PC-9 (cell line): ENCODE measurements around the gene TJP2.

Experiments used
- EZH2 ChIP-seq: fragments of 200-600 bp; sonication (generic); IDR thresholded peaks from 2 replicates; pipeline ENCODE4 v1.8.0; 2017; ENCODE audit warnings: antibody characterized with exemption, low read depth
- TF ChIP-seq, protein P1 (sequence below): fragments of 200-600 bp; sonication (generic); conservative IDR thresholded peaks from 2 replicates; pipeline ENCODE4 v1.6.1; 2017; ENCODE audit warnings: mixed run types, antibody characterized with exemption, mild to moderate bottlenecking, moderate library complexity

DNA sequence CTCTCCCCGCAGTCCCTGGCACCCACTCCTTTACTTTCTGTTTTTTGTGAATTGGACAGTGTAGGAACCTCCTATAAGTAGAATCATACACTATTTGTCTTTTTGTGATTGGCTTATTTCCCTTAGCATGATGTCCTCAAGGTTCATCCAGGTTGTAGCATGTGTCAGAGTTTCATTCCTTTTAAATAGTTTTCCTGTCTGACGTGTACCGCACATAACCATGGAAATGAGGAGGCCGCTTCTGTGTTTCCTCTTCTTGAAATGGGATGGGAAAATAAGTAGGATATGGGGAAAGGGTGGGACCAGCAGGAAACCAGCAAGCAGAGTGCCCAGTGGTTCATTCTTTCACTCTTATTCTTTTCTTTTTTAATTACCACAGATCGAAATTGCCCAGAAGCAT, 78.4 kb downstream of the TJP2 start:
- TF ChIP-seq, protein P1, sequence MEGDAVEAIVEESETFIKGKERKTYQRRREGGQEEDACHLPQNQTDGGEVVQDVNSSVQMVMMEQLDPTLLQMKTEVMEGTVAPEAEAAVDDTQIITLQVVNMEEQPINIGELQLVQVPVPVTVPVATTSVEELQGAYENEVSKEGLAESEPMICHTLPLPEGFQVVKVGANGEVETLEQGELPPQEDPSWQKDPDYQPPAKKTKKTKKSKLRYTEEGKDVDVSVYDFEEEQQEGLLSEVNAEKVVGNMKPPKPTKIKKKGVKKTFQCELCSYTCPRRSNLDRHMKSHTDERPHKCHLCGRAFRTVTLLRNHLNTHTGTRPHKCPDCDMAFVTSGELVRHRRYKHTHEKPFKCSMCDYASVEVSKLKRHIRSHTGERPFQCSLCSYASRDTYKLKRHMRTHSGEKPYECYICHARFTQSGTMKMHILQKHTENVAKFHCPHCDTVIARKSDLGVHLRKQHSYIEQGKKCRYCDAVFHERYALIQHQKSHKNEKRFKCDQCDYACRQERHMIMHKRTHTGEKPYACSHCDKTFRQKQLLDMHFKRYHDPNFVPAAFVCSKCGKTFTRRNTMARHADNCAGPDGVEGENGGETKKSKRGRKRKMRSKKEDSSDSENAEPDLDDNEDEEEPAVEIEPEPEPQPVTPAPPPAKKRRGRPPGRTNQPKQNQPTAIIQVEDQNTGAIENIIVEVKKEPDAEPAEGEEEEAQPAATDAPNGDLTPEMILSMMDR: no peak
- no peak for TF ChIP-seq EZH2
